NCI-H187 (cell line): Measurements from ENCODE around the gene SLC35C1.
A peak's percentile ranks its signal among the peaks of the same experiment; 100 is the strongest.
"Not testable (repeated sequence)": the region's sequence is repeated elsewhere in the genome, so short reads cannot be mapped to it uniquely, and the experiment has no call there.

Experiments used
- DNase-seq, 2 experiments: peaks; one replicate each; lab custom pipeline; 2025; lab: John Stamatoyannopoulos, UW

SLC35C1 gene

GRCh38 chr11:45811109-45811435 is 6.1 kb downstream of the SLC35C1 start:
- no peak for DNase-seq

GRCh38 chr11:45811571-45812290 is 6.8 kb downstream of the SLC35C1 start:
- no peak for DNase-seq

- no peak for DNase-seq
Observed at GRCh38 chr11:45812581-45813548, 7.9 kb downstream of the SLC35C1 start.

GRCh38 chr11:45815747-45816146 is 10.8 kb downstream of the SLC35C1 start:
- DNase-seq, result no peak

GRCh38 chr11:45816614-45817013 is 11.7 kb downstream of the SLC35C1 start:
- DNase-seq, result no peak

- DNase-seq, result no peak
Observed at GRCh38 chr11:45817191-45817590, 12.2 kb downstream of the SLC35C1 start.

- DNase-seq, result no peak
Observed at GRCh38 chr11:45818961-45819605, 14.1 kb downstream of the SLC35C1 start.

- no peak for DNase-seq
Observed at GRCh38 chr11:45820211-45820857, 15.4 kb downstream of the SLC35C1 start.

- DNase-seq, result not testable (repeated sequence)
Observed at GRCh38 chr11:45826492-45826891, 21.5 kb downstream of the SLC35C1 start.

- no peak for DNase-seq
Observed at GRCh38 chr11:45827123-45827522, 22.2 kb downstream of the SLC35C1 start.

- DNase-seq, result no peak
Observed at GRCh38 chr11:45828996-45829395, 24.0 kb downstream of the SLC35C1 start.

- DNase-seq, result no peak
Observed at GRCh38 chr11:45830596-45830995, 25.6 kb downstream of the SLC35C1 start.

- no peak for DNase-seq
Observed at GRCh38 chr11:45832811-45833441, 28.0 kb downstream of the SLC35C1 start.

GRCh38 chr11:45833761-45834160 is 28.8 kb downstream of the SLC35C1 start:
- no peak for DNase-seq

GRCh38 chr11:45834298-45834756 is 29.4 kb downstream of the SLC35C1 start:
- DNase-seq, result no peak

- DNase-seq, result no peak
Observed at GRCh38 chr11:45839204-45839603, 34.3 kb downstream of the SLC35C1 start.

GRCh38 chr11:45840251-45840650 is 35.3 kb downstream of the SLC35C1 start:
- DNase-seq, result not testable (repeated sequence)

GRCh38 chr11:45843158-45843924 is 38.4 kb downstream of the SLC35C1 start:
- peak; percentile 62 to 78 for DNase-seq

- DNase-seq, result no peak
Observed at GRCh38 chr11:45844822-45845578, 40.1 kb downstream of the SLC35C1 start.

GRCh38 chr11:45846174-45846675 is 41.3 kb downstream of the SLC35C1 start:
- no peak for DNase-seq
